Smooth muscle cell (in vitro differentiated cells): Measurements from ENCODE around the gene PGP. TPM values are rescaled to one million over a fixed set of nuclear protein-coding genes. Genes with fewer than 3 reads are reported as not detected.

Source experiments
- DNase-seq: peaks from one replicate; lab custom pipeline; 2025; ENCODE audit not compliant: unreplicated experiment; lab: John Stamatoyannopoulos, UW
- H2AFZ ChIP-seq: fragments of 200-600 bp; sonication (generic); 2 replicates; pipeline ENCODE4 v1.6.0; 2016; ENCODE audit warnings: antibody characterized with exemption, low read depth, mild to moderate bottlenecking
- H3F3A ChIP-seq: fragments of 200-600 bp; sonication (generic); 2 replicates; pipeline ENCODE4 v1.6.0; 2017; ENCODE audit warnings: antibody characterized with exemption, low read depth
- H3K27ac ChIP-seq: fragments of 200-600 bp; sonication (generic); 2 replicates; pipeline ENCODE4 v1.5.1; 2016; ENCODE audit warnings: low read depth, mild to moderate bottlenecking
- H3K27me3 ChIP-seq: fragments of 200-600 bp; sonication (generic); 2 replicates; pipeline ENCODE4 v1.6.1; 2016; ENCODE audit warnings: low read depth, mild to moderate bottlenecking
- H3K36me3 ChIP-seq: fragments of 200-600 bp; sonication (generic); 2 replicates; pipeline ENCODE4 v1.5.1; 2016; ENCODE audit warnings: low read depth
- H3K4me1 ChIP-seq: fragments of 200-600 bp; sonication (generic); 2 replicates; pipeline ENCODE4 v1.5.1; 2016; ENCODE audit warnings: low read depth
- H3K4me2 ChIP-seq: fragments of 200-600 bp; sonication (generic); 2 replicates; pipeline ENCODE4 v1.6.0; 2016; ENCODE audit warnings: mild to moderate bottlenecking
- H3K4me3 ChIP-seq: fragments of 200-600 bp; sonication (generic); 2 replicates; pipeline ENCODE4 v1.5.1; 2016; ENCODE audit warnings: mild to moderate bottlenecking
- H3K79me2 ChIP-seq: fragments of 200-600 bp; sonication (generic); 2 replicates; pipeline ENCODE4 v1.6.0; 2016; ENCODE audit warnings: low read depth, mild to moderate bottlenecking
- H3K9ac ChIP-seq: fragments of 200-600 bp; sonication (generic); 2 replicates; pipeline ENCODE4 v1.6.0; 2016; ENCODE audit warnings: low read depth
- H3K9me3 ChIP-seq: fragments of 200-600 bp; sonication (generic); replicated peaks from 2 replicates; pipeline ENCODE4 v1.5.1; 2016; ENCODE audit warnings: low read depth
- H4K20me1 ChIP-seq: fragments of 200-600 bp; sonication (generic); 2 replicates; pipeline ENCODE4 v1.6.0; 2016; ENCODE audit warnings: low read depth
- CTCF ChIP-seq: fragments of 200-600 bp; sonication (generic); IDR thresholded peaks from 2 replicates; pipeline ENCODE4 v1.5.1; 2017; ENCODE audit warnings: borderline replicate concordance, mild to moderate bottlenecking, antibody characterized with exemption; ENCODE audit not compliant: insufficient read depth, poor library complexity, severe bottlenecking
- WGBS: methylation state at CpG from one replicate; pipeline ENCODE4 v1.1.7; 2016; ENCODE audit warnings: low lambda C conversion rate; 5-methylcytosine and 5-hydroxymethylcytosine counted together
- polyA plus RNA-seq: library from polyadenylated mRNA; unstranded; fragments of >200 nt; fragmentation: Nextera tagmentation; extraction: Ambion mirVana; gene quantifications from 2 replicates; pipeline ENCODE4 v1.2.1, GENCODE V29; 2016
- total RNA-seq: library from RNA; depleted of rRNA; stranded (reverse); fragments of >200 nt; gene quantifications from 2 replicates; pipeline ENCODE4 v1.2.3, GENCODE V29; 2014

The PGP gene
- total and polyA plus RNA-seq, 2 experiments from 2014 or later: 21.6 to 30.1 TPM

DNA sequence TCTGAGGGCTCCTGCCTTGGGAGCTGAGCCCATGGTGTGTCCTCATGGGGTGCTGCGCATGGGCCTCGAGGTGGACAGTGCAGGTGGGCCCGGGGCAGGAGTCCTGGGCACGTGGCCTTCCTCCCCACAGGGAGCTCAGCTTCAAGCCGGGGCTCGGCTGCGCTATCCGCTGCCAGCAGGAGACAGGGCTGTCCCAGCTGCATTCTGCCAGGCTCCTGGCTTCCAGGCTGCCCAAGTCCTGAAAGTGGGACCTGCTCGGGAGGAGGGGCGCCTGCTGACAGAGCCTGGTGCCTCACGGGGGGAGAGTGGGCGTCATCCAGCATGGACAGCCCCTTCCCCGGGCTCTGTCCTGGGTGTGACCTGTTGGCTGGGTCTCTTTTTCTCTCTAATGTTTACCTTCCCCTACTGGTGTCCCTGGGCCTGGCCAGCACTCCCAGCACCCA lies 51.9 kb downstream of the PGP start:
- Histone ChIP-seq H2AFZ (no peak overlapping the region), H4K20me1 (peaks cover 82% of the 10 kb centered on the region), H3K4me2 (no peak overlapping the region), H3K4me1 (peaks cover 4% of the 10 kb centered on the region), H3K27me3 (no peaks in the 10 kb centered on the region), H3K36me3 (no peaks in the 10 kb centered on the region), H3K79me2 (peaks cover 70% of the 10 kb centered on the region), H3F3A (no peaks in the 10 kb centered on the region), H3K4me3 (no peak overlapping the region), H3K27ac (peak overlapping the region; percentile 69), H3K9me3 (no peaks in the 10 kb centered on the region), H3K9ac (no peak overlapping the region)
- WGBS: 95% methylated on average over 13 of the region's 13 CpGs
- DNase-seq: no peak
- no peak for TF ChIP-seq CTCF

DNA sequence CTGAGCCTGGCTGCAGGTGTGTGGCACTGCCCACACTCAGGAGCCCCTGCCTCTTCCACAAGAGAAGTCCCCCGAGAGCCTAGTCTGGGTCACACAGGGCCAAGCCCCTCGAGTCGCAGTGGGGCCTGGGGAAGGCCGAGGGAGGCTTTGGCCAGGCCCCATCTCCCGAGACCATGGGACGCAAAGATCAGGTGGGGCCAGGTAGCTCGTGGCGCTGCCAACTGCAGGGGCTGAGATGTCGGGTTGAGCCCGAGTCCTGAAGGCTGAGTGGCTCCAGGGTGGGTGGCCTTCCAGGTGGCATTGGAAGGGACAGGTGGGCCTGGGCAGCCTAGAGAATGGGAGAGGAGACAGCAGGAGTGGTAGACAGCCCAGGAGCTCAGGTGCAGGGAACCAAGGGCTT lies 52.7 kb downstream of the PGP start:
- Histone ChIP-seq H3K9ac (no peak overlapping the region), H3K79me2 (peaks cover 78% of the 10 kb centered on the region), H3K36me3 (no peaks in the 10 kb centered on the region), H3F3A (no peaks in the 10 kb centered on the region), H3K27me3 (no peaks in the 10 kb centered on the region), H3K27ac (no peak overlapping the region), H3K4me3 (no peak overlapping the region), H3K9me3 (no peaks in the 10 kb centered on the region), H4K20me1 (peaks cover 82% of the 10 kb centered on the region), H2AFZ (no peak overlapping the region), H3K4me2 (no peak overlapping the region), H3K4me1 (peaks cover 6% of the 10 kb centered on the region)
- no peak for TF ChIP-seq CTCF
- no peak for DNase-seq
- 95% methylated on average over 10 of the region's 10 CpGs for WGBS

Other genes with a start within 250 kb of the PGP start
- not detected in 2 replicates for gene RNF151, start 248.0 kb downstream of the PGP start, total RNA-seq
- gene RNF151, start 248.0 kb downstream of the PGP start, polyA plus RNA-seq: not detected in 2 replicates
- gene TBL3, start 242.8 kb downstream of the PGP start, total RNA-seq: 25.8 and 28.5 TPM in 2 replicates
- gene TBL3, start 242.8 kb downstream of the PGP start, polyA plus RNA-seq: 62.0 and 81.7 TPM in 2 replicates
- 0.13 TPM in 1 of 2 replicates, not detected in the other for gene NOXO1, start 233.4 kb downstream of the PGP start, total RNA-seq
- gene NOXO1, start 233.4 kb downstream of the PGP start, polyA plus RNA-seq: 0.35 and 1.7 TPM in 2 replicates
- 12.1 and 15.1 TPM in 2 replicates for gene GFER, start 230.6 kb downstream of the PGP start, total RNA-seq
- gene GFER, start 230.6 kb downstream of the PGP start, polyA plus RNA-seq: 33.5 and 41.2 TPM in 2 replicates
- 3.0 and 4.4 TPM in 2 replicates for gene SYNGR3, start 224.9 kb downstream of the PGP start, total RNA-seq
- gene SYNGR3, start 224.9 kb downstream of the PGP start, polyA plus RNA-seq: 8.7 and 16.8 TPM in 2 replicates
- 23.2 and 27.2 TPM in 2 replicates for gene ZNF598, start 205.0 kb downstream of the PGP start, total RNA-seq
- 27.9 and 32.7 TPM in 2 replicates for gene ZNF598, start 205.0 kb downstream of the PGP start, polyA plus RNA-seq
- 13.1 and 30.9 TPM in 2 replicates for gene NPW, start 195.1 kb downstream of the PGP start, total RNA-seq
- 185 and 193 TPM in 2 replicates for gene NPW, start 195.1 kb downstream of the PGP start, polyA plus RNA-seq
- gene NHERF2, start 187.9 kb downstream of the PGP start, total RNA-seq: 14.4 and 21.8 TPM in 2 replicates
- 40.2 and 56.8 TPM in 2 replicates for gene NHERF2, start 187.9 kb downstream of the PGP start, polyA plus RNA-seq
- gene NTHL1, start 167.0 kb downstream of the PGP start, total RNA-seq: 14.6 and 23.8 TPM in 2 replicates
- gene NTHL1, start 167.0 kb downstream of the PGP start, polyA plus RNA-seq: 36.5 and 39.3 TPM in 2 replicates
- 29.7 and 64.5 TPM in 2 replicates for gene TSC2, start 166.9 kb downstream of the PGP start, total RNA-seq
- gene TSC2, start 166.9 kb downstream of the PGP start, polyA plus RNA-seq: 74.7 and 110 TPM in 2 replicates
- 68.2 and 70.1 TPM in 2 replicates for gene PKD1, start 78.9 kb downstream of the PGP start, total RNA-seq
- gene PKD1, start 78.9 kb downstream of the PGP start, polyA plus RNA-seq: 47.9 and 71.3 TPM in 2 replicates
- gene RAB26, start 66.2 kb downstream of the PGP start, total RNA-seq: not detected in 2 replicates
- 1.3 and 3.4 TPM in 2 replicates for gene RAB26, start 66.2 kb downstream of the PGP start, polyA plus RNA-seq
- gene TRAF7, start 59.1 kb downstream of the PGP start, total RNA-seq: 52.6 and 59.9 TPM in 2 replicates
- 27.5 and 28.0 TPM in 2 replicates for gene TRAF7, start 59.1 kb downstream of the PGP start, polyA plus RNA-seq
- gene CASKIN1, start 18.2 kb downstream of the PGP start, total RNA-seq: 0.45 TPM in 2 replicates
- 0.09 and 0.77 TPM in 2 replicates for gene CASKIN1, start 18.2 kb downstream of the PGP start, polyA plus RNA-seq
- gene MLST8, start 9.4 kb downstream of the PGP start, total RNA-seq: 37.2 and 38.1 TPM in 2 replicates
- gene MLST8, start 9.4 kb downstream of the PGP start, polyA plus RNA-seq: 61.8 and 67.0 TPM in 2 replicates
- gene BRICD5, start 4.0 kb downstream of the PGP start, total RNA-seq: 2.0 and 2.4 TPM in 2 replicates
- gene BRICD5, start 4.0 kb downstream of the PGP start, polyA plus RNA-seq: 4.7 and 14.1 TPM in 2 replicates
- 12.1 and 17.1 TPM in 2 replicates for gene E4F1, start 8.8 kb upstream of the PGP start, total RNA-seq
- 22.4 and 25.9 TPM in 2 replicates for gene E4F1, start 8.8 kb upstream of the PGP start, polyA plus RNA-seq
- 0.13 TPM in 1 of 2 replicates, not detected in the other for gene DNASE1L2, start 21.6 kb upstream of the PGP start, total RNA-seq
- gene DNASE1L2, start 21.6 kb upstream of the PGP start, polyA plus RNA-seq: 0.25 and 1.6 TPM in 2 replicates
- gene ECI1, start 36.7 kb upstream of the PGP start, total RNA-seq: 23.6 and 45.7 TPM in 2 replicates
- 86.9 and 89.2 TPM in 2 replicates for gene ECI1, start 36.7 kb upstream of the PGP start, polyA plus RNA-seq
- 82.9 and 87.9 TPM in 2 replicates for gene RNPS1, start 53.3 kb upstream of the PGP start, total RNA-seq
- gene RNPS1, start 53.3 kb upstream of the PGP start, polyA plus RNA-seq: 192 and 206 TPM in 2 replicates
- gene ABCA3, start 125.9 kb upstream of the PGP start, total RNA-seq: 0.76 and 2.2 TPM in 2 replicates
- gene ABCA3, start 125.9 kb upstream of the PGP start, polyA plus RNA-seq: 1.4 and 1.7 TPM in 2 replicates
- 3.6 and 4.9 TPM in 2 replicates for gene CCNF, start 214.6 kb upstream of the PGP start, total RNA-seq
- 6.6 and 12.8 TPM in 2 replicates for gene CCNF, start 214.6 kb upstream of the PGP start, polyA plus RNA-seq
- gene TEDC2, start 245.3 kb upstream of the PGP start, total RNA-seq: 4.7 and 8.0 TPM in 2 replicates
- 8.5 and 13.3 TPM in 2 replicates for gene TEDC2, start 245.3 kb upstream of the PGP start, polyA plus RNA-seq